SK-N-SH treated with all-trans-retinoic acid at 6 μM for 48 hours (cell line): Measurements from ENCODE around the gene ABCG4.

Experiments used
- ATAC-seq: fragments of 200-7000 bp; cut with Tn5 transposase; 3 replicates; pipeline ENCODE4 v1.9.1; 2020; ENCODE audit warnings: mild to moderate bottlenecking, moderate library complexity
- ARNTL ChIP-seq: fragments of 450-650 bp; formaldehyde crosslinking; IDR thresholded peaks from 2 replicates; pipeline ENCODE4 v1.5.0; 2020; ENCODE audit warnings: low read depth, mild to moderate bottlenecking, moderate library complexity, borderline replicate concordance
- BACH2 ChIP-seq: fragments of 250-450 bp; sonication (Bioruptor Pico); IDR thresholded peaks from 2 replicates; pipeline ENCODE4 v1.9.0; 2021; ENCODE audit warnings: mild to moderate bottlenecking, borderline replicate concordance
- CREB5 ChIP-seq: fragments of 250-450 bp; sonication (Bioruptor Pico); IDR thresholded peaks from 2 replicates; pipeline ENCODE4 v1.5.1; 2020; ENCODE audit warnings: low read depth, mild to moderate bottlenecking, moderate library complexity
- CSDC2 ChIP-seq: fragments of 250-450 bp; sonication (Bioruptor Pico); IDR thresholded peaks from 2 replicates; pipeline ENCODE4 v1.5.0; 2020; ENCODE audit warnings: mild to moderate bottlenecking, moderate library complexity
- CSRNP3 ChIP-seq: fragments of 250-450 bp; sonication (Bioruptor Pico); IDR thresholded peaks from 2 replicates; pipeline ENCODE4 v1.5.1; 2021; ENCODE audit warnings: mild to moderate bottlenecking, moderate library complexity
- ESRRG ChIP-seq: fragments of 250-450 bp; sonication (Bioruptor Pico); IDR thresholded peaks from 2 replicates; pipeline ENCODE4 v1.6.1; 2021; ENCODE audit warnings: mild to moderate bottlenecking
- GLIS3 ChIP-seq: fragments of 250-450 bp; sonication (Bioruptor Pico); IDR thresholded peaks from 2 replicates; pipeline ENCODE4 v1.5.0; 2020; ENCODE audit warnings: mild to moderate bottlenecking, moderate library complexity
- ISL1 ChIP-seq: fragments of 250-450 bp; sonication (Bioruptor Pico); IDR thresholded peaks from 2 replicates; pipeline ENCODE4 v2.1.2; 2022; ENCODE audit warnings: mild to moderate bottlenecking, moderate library complexity
- OSR1 ChIP-seq: fragments of 250-450 bp; sonication (Bioruptor Pico); IDR thresholded peaks from 2 replicates; pipeline ENCODE4 v1.8.0; 2022; ENCODE audit warnings: moderate library complexity, mild to moderate bottlenecking, inconsistent platforms
- PATZ1 ChIP-seq: fragments of 250-450 bp; sonication (Bioruptor Pico); IDR thresholded peaks from 2 replicates; pipeline ENCODE4 v1.8.0; 2020; ENCODE audit warnings: mild to moderate bottlenecking, moderate library complexity, borderline replicate concordance
- POU6F1 ChIP-seq: fragments of 250-450 bp; sonication (Bioruptor Pico); IDR thresholded peaks from 2 replicates; pipeline ENCODE4 v1.8.0; 2021; ENCODE audit warnings: low read depth, mild to moderate bottlenecking, moderate library complexity, borderline replicate concordance
- PPARA ChIP-seq: fragments of 250-450 bp; sonication (Bioruptor Pico); IDR thresholded peaks from 2 replicates; pipeline ENCODE4 v1.5.0; 2020; ENCODE audit warnings: mild to moderate bottlenecking, borderline replicate concordance
- RARB ChIP-seq: fragments of 250-450 bp; sonication (Bioruptor Pico); IDR thresholded peaks from 2 replicates; pipeline ENCODE4 v1.8.0; 2021; ENCODE audit warnings: mild to moderate bottlenecking, moderate library complexity
- SNAI2 ChIP-seq: fragments of 250-450 bp; sonication (Bioruptor Pico); IDR thresholded peaks from 2 replicates; pipeline ENCODE4 v1.5.0; 2020; ENCODE audit warnings: mild to moderate bottlenecking, moderate library complexity
- TCF4 ChIP-seq: fragments of 250-450 bp; sonication (Bioruptor Pico); IDR thresholded peaks from 2 replicates; pipeline ENCODE4 v1.8.0; 2021; ENCODE audit warnings: mild to moderate bottlenecking, moderate library complexity, borderline replicate concordance
- TOX ChIP-seq: fragments of 250-450 bp; sonication (Bioruptor Pico); IDR thresholded peaks from 2 replicates; pipeline ENCODE4 v1.8.0; 2021; ENCODE audit warnings: mild to moderate bottlenecking, moderate library complexity, borderline replicate concordance
- TSHZ2 ChIP-seq: fragments of 250-450 bp; sonication (Bioruptor Pico); IDR thresholded peaks from 2 replicates; pipeline ENCODE4 v1.5.0; 2020; ENCODE audit warnings: mild to moderate bottlenecking, moderate library complexity
- ZC3H10 ChIP-seq: fragments of 250-450 bp; sonication (Bioruptor Pico); IDR thresholded peaks from 2 replicates; pipeline ENCODE4 v1.5.1; 2021; ENCODE audit warnings: mild to moderate bottlenecking, moderate library complexity
- ZFP3 ChIP-seq: fragments of 250-450 bp; sonication (Bioruptor Pico); IDR thresholded peaks from 2 replicates; pipeline ENCODE4 v1.5.0; 2020; ENCODE audit warnings: mild to moderate bottlenecking, moderate library complexity
- ZFP30 ChIP-seq: fragments of 450-650 bp; formaldehyde crosslinking; IDR thresholded peaks from 2 replicates; pipeline ENCODE4 v1.5.0; 2022; ENCODE audit warnings: mild to moderate bottlenecking, moderate library complexity
- ZNF565 ChIP-seq: fragments of 450-650 bp; formaldehyde crosslinking; conservative IDR thresholded peaks from 2 replicates; pipeline ENCODE4 v1.5.0; 2020; ENCODE audit warnings: low read depth, mild to moderate bottlenecking, moderate library complexity
- ZNF70 ChIP-seq: fragments of 450-650 bp; formaldehyde crosslinking; IDR thresholded peaks from 2 replicates; pipeline ENCODE4 v1.5.0; 2020; ENCODE audit warnings: mild to moderate bottlenecking, moderate library complexity
- ZNF8 ChIP-seq: fragments of 450-650 bp; formaldehyde crosslinking; IDR thresholded peaks from 2 replicates; pipeline ENCODE4 v1.5.0; 2020; ENCODE audit warnings: mild to moderate bottlenecking, moderate library complexity

Gene ABCG4

GRCh38 chr11:119172513-119172912 is 23.7 kb downstream of the ABCG4 start:
- no peak for TF ChIP-seq ZNF70 (CRISPR knock-in tag)
- TF ChIP-seq PATZ1 (CRISPR knock-in tag) = no peak
- no peak for TF ChIP-seq ESRRG (CRISPR knock-in tag)
- no peak for TF ChIP-seq ARNTL (CRISPR knock-in tag)
- TF ChIP-seq ZNF8 (CRISPR knock-in tag) = no peak
- TF ChIP-seq TCF4 (CRISPR knock-in tag) = no peak
- no peak for TF ChIP-seq ZFP30
- TF ChIP-seq SNAI2 (CRISPR knock-in tag) = no peak
- no peak for TF ChIP-seq CSRNP3 (CRISPR knock-in tag)
- no peak for TF ChIP-seq BACH2 (CRISPR knock-in tag)
- ATAC-seq = no peak

- no peak for ATAC-seq
- no peak for TF ChIP-seq ZFP3
- no peak for TF ChIP-seq ZNF8 (CRISPR knock-in tag)
- no peak for TF ChIP-seq POU6F1 (CRISPR knock-in tag)
- no peak for TF ChIP-seq TOX (CRISPR knock-in tag)
- no peak for TF ChIP-seq CSRNP3 (CRISPR knock-in tag)
- TF ChIP-seq CSDC2 = no peak
- no peak for TF ChIP-seq ISL1 (CRISPR knock-in tag)
- TF ChIP-seq ZFP30 = no peak
- no peak for TF ChIP-seq ZC3H10 (CRISPR knock-in tag)
- no peak for TF ChIP-seq GLIS3
- TF ChIP-seq OSR1 = no peak
- no peak for TF ChIP-seq BACH2 (CRISPR knock-in tag)
- TF ChIP-seq TCF4 (CRISPR knock-in tag) = no peak
- no peak for TF ChIP-seq PPARA (CRISPR knock-in tag)
Measured at GRCh38 chr11:119173453-119173852, 24.6 kb downstream of the ABCG4 start.

- peak; percentile 88 for ATAC-seq
- no peak for TF ChIP-seq RARB
- TF ChIP-seq PPARA (CRISPR knock-in tag) = no peak
- no peak for TF ChIP-seq ZNF8 (CRISPR knock-in tag)
- TF ChIP-seq CSRNP3 (CRISPR knock-in tag) = no peak
- TF ChIP-seq TOX (CRISPR knock-in tag) = no peak
- no peak for TF ChIP-seq ARNTL (CRISPR knock-in tag)
- TF ChIP-seq CREB5 = no peak
- TF ChIP-seq ZFP3 = no peak
- TF ChIP-seq TSHZ2 (CRISPR knock-in tag) = no peak
- peak; percentile 72; the same call in 1 of the 2 replicates for TF ChIP-seq TCF4 (CRISPR knock-in tag)
- TF ChIP-seq ESRRG (CRISPR knock-in tag) = no peak
- no peak for TF ChIP-seq SNAI2 (CRISPR knock-in tag)
- TF ChIP-seq ZNF70 (CRISPR knock-in tag) = no peak
- no peak for TF ChIP-seq BACH2 (CRISPR knock-in tag)
- TF ChIP-seq ISL1 (CRISPR knock-in tag) = peak; percentile 30; the same call in 1 of the 2 replicates
- TF ChIP-seq ZNF565 (CRISPR knock-in tag) = no peak
Measured at GRCh38 chr11:119175493-119176077, 26.7 kb downstream of the ABCG4 start.
